NCI-H524 (cell line): ENCODE measurements around the gene DTNB.
A peak's percentile ranks its signal among the peaks of the same experiment; 100 is the strongest.
"Not testable (repeated sequence)": the region's sequence is repeated elsewhere in the genome, so short reads cannot be mapped to it uniquely, and the experiment has no call there.

ENCODE experiments used
- DNase-seq, 2 experiments: peaks; one replicate each; lab custom pipeline; 2025; lab: John Stamatoyannopoulos, UW

The DTNB gene

DNA sequence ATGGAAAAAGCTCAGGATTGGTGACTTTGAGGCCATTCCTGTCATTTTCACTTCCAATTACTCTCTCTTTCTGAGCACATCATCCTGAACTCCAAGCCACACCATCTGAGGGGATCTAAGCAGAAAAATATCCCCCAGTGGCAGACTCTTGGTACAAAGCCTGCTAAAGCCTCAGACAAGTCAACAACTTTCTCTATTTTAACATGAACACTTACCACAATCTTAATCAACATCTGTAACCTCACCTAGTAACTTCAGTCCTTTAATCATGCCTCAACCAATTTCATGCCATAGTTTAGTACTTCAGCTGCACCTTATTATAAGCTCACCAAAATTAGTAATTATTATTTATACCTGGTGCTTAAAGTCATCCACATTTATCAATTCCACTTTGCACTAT, 128.9 kb downstream of the DTNB start:
- DNase-seq = no peak

DNA sequence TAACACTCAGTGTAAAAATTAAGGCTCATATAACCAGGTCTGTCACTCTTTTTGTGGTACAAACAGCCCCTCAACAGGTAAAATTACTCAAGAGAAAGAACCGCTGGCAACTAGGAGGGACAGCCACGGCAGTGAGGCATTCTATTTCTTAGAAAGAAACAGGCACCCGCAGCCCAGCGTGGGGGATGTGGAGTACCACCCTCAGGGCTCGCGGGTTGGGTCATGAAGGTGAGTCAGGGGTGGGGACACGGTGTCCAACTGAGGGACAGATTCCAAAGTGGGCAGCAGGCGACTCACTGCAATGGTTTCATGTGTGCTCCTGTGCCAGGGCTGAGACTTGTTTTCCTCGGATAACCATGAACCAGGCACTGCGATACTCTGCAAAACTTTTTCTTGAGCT, 129.4 kb downstream of the DTNB start:
- DNase-seq = no peak

DNA sequence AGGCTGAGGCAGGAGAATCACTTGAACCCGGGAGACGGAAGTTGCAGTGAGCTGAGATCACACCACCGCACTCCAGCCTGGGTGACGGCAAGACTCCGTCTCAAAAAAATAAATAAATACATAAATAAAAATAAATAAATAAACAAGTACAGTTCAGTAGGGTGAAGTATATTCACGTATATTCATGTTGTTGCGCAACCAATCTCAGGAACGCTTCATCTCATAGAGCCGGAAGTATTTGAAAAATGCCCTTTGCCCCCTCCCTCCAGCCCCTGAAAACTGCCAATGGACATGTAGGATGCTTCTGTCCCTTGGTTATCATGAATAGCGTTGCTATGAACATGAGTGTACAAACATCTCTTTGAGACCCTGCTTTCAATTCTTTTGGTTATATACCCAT, 132.0 kb downstream of the DTNB start:
- no peak for DNase-seq

DNA sequence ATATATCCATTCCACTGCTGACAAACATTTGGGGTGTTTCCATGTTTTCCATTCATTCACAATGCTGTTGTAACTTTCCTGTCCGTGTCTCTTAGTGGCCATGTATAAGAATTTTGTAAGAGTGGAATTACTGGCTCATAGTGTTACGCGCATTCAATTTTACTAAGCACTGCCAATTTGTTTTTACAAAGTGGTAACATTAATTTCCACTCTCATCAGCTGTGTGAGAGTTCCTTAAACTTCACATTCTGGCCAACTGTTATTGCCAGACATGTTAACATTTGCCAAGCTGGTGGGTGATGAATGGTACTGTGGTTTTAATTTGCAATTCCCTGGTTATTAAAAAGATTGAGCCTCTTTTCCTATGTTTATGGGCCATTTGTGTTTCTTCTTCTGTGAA, 134.2 kb downstream of the DTNB start:
- DNase-seq = no peak

DNA sequence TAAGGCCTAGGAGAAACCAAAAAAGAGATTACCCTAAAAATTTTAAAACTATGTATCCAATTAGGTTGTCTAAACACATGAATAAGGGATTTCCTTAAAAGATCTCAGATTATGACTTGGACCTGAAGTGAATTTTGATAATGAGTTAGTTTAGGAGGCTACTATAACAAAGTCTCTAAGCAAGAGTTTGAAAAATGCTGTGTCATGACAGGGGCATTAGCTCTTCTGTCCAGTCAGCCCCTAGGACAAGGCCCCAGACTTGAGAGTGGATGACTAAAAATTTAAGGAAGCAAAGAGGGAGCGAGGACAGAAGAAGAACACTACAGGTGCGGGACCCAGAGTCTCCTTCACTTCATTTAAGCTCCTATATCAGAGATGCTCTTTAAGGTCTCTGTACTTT, 135.9 kb downstream of the DTNB start:
- DNase-seq = no peak

DNA sequence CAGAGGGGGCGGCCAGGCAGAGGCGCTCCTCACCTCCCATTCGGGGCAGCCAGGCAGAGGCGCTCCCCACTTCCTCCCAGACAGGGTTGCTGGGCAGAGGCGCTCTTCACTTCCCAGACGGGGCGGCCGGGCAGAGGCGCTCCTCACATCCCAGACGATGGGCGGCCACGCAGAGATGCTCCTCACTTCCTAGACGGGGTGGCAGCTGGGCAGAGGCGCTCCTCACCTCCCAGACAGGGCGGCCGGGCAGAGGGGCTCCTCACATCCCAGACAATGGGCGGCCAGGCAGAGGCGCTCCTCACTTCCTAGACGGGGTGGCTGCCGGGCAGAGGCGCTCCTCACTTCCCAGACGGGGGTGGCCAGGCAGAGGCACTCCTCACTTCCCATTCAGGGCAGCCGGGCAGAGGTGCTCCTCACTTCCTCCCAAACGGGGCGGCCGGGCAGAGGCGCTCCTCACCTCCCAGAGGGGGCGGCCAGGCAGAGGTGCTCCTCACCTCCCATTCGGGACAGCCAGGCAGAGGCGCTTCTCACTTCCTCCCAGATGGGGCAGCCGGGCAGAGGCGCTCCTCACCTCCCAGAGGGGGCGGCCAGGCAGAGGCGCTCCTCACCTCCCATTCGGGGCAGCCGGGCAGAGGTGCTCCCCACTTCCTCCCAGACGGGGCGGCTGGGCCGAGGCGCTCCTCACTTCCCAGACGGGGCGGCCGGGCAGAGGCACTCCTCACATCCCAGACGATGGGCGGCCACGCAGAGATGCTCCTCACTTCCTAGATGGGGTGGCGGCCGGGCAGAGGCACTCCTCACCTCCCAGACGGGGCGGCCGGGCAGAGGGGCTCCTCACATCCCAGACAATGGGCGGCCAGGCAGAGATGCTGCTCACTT, 137.7 kb downstream of the DTNB start:
- DNase-seq = not testable (repeated sequence)

DNA sequence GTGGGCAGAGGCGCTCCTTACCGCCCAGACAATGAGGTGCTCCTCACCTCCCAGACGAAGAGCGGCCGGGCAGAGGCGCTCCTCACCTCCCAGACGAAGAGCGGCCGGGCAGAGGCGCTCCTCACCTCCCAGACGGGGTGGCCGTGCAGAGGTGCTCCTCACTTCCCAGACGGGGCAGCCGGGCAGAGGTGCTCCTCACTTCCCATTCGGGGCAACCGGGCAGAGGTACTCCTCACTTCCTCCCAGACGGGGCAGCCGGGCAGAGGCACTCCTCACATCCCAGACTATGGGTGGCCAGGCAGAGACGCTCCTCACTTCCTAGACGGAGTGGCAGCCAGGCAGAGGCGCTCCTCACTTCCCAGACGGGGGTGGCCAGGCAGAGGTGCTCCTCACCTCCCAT, 138.4 kb downstream of the DTNB start:
- DNase-seq = not testable (repeated sequence)

DNA sequence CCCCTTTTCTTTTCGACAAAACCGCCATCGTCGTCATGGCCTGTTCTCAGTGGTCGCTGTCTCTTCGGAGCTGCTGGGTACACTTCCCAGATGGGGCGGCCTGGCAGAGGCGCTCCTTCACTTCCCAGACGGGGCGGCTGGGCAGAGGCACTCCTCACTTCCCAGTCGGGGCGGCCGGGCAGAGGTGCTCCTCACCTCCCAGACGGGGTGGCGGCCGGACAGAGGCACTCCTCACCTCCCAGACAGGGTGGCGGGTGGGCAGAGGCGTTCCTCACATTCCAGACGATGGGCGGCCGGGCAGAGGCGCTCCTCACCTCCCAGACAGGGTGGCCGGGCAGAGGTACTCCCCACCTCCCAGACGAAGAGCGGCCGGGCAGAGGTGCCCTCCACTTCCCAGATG, 138.9 kb downstream of the DTNB start:
- DNase-seq = no peak

DNA sequence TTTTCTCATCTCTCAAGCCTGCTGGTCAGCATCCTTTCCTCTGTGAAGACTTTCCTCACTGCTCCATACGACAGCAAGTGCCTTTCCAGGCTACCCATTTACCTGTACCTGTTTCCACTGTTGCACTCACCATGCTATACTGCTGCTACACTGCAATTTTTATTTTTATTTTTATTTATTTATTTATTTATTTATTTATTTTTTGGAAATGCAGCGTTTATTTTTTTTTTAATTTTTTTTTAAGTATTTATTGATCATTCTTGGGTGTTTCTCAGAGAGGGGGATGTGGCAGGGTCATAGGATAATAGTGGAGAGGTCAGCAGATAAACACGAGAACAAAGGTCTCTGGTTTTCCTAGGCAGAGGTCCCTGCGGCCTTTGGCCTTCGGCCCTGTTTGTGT, 139.6 kb downstream of the DTNB start:
- DNase-seq = not testable (repeated sequence)

DNA sequence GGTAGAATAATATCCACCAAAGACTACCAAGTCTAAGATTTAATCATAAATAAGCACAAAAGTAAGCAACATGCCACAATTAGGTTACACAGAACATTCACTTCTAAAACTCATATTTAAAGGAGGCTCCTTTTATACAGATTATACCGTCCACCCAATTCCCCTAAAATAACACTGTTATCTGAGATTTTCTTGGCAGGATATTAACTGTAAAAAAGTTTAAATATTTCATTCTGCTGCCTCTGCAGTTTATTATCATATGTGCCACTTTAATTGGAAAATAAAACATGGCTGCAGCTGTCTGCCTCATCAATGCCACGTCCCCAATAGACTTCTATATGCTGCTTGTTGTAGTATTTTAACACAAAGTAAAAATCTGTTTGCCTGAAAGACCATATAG, 140.9 kb downstream of the DTNB start:
- no peak for DNase-seq

DNA sequence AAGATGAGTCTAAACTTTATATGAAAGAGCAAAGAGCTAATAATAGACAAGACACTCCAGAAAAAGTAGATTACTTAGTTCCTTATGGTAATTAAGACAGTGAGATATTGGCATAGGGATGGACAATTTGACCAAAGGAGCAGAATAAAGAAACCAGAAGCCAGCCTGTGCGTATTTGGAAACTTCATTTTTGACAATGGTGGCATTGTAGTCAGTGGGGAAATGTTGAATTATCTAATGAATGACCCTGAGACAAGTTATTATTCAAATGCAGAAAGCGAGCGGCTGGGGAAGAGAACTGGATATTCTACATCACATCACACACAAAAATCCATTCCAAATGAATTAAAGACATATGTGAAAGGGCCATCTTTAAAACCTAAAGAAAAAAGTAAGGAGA, 144.3 kb downstream of the DTNB start:
- DNase-seq = no peak

DNA sequence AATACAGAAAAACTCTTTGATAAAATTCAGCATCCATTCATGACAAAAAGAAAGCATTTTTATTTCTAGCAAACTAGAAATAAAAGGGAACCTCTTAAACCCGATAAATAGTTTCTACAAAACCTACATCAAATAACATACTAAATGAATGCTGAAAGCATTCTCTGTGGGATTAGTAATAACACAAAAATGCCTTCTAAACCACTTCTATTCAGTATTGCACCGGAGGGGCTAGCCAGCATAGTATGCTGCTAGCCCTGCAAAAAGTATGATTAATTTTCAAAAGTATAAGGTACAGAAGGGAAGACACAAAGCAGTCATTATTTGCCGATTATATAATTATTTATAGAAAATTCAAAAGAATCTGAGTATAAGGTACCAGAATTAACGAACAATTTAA, 145.2 kb downstream of the DTNB start:
- no peak for DNase-seq

DNA sequence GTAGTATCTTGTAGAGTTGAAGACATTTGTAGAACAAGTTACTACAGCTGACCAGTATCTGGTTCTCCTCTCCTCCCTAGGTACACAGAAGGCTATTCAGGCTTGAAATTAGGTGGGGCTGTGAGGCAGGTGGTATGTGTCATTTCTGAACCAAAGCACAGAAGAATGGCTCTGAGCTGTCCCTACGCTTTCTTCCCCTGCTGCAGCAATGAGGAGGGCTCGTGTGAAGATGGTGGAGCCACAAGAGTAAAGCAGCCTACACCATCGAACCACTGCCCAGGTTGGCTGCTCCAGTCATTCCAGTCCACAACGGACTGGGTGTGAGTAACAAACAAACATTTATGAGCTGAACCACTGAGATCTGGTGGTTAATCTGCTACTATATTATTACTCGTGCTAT, 148.9 kb downstream of the DTNB start:
- DNase-seq = no peak

DNA sequence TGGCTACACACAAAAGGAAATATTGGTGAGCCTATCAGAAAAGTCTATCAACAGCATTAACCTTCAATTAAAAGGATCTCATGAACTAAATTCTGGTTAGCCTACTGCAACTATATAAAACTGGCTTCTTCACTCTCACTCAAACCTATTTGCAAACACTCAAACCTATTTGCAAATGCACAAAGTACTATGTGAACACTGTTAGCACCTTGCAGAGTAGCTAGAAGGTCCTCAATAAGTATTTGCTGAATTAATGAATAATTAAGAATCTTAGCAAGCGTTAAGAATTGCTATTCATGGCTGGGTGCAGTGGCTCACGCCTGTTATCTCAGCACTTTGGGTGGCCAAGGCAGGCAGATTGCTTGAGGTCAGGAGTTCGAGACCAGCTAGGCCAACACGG, 150.3 kb downstream of the DTNB start:
- DNase-seq = no peak

DNA sequence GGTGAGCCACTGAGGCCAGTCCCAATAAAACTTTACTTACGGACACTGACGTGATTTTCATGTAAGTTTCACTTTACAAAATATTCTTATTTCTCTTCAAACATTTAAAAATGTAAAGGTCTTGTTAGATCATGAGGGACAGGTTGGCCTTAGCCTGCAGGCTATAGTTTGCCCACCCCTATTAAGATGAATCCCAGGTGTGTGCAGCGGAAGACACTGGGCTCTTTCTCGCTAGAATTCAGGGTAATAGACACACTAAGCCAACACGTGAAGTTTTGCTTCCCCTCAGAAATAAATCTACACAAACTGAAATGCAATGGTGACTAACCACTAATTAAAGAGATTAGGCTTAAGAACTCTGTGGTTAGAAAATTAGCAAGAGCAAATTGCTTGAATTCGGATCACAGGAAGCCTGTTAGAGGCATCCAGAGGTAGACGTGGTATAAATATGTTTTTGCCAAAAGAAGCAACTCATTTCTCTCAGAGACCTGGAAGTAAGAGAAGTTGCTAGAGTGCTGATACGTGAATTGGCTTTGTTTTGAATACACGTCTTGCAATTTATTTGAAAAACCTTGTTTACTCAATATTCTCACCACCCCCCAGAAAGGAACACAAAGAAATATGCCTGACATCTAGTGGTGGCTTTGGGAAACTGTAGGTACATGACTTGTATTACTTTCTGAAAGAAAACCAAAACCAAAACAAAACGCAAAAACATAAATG, 151.6 kb downstream of the DTNB start:
- peak; percentile 25 to 64 for DNase-seq

DNA sequence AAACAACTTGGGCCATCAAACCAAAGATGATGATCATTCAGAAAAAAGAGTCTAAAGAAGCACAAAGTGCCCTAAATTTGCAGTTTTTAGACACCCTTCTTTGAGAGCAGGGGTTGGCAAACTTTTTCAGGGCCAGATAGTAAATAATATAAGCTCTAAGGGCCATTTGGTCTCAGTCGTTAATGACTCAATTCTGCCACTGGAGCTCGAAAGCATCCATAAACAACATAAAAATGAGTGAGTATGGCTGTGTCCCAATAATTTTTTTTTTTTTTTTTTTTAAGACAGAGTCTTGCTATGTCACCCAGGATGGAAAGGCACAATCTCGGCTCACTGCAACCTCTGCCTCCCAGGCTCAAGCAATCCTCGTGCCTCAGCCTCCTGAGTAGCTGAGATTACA, 152.3 kb downstream of the DTNB start:
- DNase-seq = no peak

DNA sequence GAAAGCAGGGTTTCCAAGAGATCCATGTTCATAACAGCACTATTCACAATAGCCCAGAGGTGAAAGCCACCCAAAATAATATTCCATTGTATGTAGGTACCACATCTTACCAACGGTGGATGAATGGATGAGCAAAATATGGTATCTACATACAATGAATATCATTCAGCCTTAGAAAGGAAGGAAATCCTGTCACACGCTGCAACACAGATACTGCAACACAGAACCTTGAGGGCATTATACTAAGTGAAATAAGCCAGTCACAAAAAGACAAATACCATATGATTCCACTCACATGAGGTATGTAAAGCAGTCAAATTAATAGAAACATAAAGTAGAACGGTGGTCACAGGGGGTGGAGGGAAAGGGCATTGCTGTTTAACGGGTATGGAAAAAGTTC, 155.7 kb downstream of the DTNB start:
- DNase-seq = no peak

DNA sequence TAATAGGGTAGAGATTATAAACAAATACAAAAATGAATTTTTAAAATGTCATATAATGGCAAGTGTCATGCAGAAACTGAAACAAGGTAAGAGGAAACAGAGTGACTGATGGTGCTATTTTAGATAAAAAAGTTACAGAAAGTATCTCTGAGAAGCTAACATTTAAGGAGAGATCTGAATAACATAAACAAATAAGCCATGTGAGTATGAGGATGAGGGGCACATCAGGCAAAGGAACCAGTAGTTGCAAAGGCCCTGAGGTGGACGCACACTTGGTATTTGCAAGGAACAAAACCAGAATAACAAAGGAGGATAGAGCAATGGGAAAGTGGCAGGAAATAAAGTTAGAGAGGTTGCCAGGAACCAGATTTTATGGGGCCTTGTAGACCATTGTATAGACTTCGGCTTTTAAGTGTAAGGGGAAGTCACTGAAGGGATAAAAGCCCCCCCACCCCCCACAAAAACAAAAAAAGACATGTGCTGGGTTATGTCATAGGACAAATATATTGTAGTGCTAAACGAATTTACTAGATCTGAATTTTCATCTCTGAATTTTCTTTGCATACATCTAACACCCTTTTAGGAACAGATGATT, 159.2 kb downstream of the DTNB start:
- DNase-seq = no peak

DNA sequence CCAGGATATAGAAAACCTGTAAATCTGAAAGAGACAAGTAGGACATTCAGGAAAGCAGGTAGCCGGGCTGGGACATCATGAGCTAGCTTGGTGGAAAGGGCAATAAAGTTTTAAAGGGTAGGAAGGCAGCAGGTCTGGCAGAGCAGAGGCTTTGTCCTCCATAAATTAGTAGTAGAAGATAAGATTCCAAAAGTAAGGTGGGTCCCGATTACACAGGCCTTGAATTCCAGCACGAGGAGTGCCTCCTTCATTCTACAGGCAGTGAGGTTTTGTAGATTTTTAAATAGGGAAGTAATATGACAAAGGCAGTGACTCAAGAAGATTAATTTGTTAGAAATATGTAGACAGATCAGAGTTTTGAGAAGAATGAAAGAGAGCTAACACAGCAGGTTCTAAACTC, 160.7 kb downstream of the DTNB start:
- no peak for DNase-seq

DNA sequence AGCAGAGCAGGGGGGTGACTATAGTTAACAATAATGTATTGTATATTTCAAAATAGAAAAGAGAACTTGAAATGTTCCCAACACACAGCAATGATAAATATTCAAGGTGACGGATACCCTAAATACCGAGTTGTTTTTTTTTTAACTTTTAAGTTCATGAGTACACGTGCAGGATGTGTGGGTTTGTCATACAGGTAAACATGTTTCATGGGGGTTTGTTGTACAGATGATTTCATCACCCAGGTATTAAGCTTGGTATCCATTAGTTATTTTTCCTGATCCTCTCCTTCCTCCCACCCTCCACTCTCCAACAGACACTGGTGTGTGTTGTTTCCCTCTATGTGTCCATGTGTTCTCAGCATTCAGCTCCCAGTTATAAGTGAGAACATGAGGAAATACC, 167.2 kb downstream of the DTNB start:
- no peak for DNase-seq

DNA sequence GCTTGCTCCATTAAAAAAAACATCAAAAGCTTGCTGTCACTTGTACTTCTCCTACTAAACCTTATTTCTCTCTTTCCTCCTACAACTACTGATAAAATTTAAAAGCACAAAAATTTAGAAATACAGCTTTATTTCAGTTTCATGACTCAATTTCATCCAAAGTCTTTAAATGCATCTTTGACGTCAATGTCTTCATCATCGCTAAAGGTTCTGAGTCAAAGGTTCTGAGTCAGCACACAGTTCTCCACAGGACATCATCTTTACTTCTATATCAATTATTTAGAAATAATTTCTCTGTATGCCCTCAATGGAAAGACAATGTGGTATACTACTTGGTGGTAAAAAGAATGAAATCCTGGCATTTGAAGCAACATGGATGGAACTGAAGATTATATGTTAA, 167.8 kb downstream of the DTNB start:
- DNase-seq = no peak

DNA sequence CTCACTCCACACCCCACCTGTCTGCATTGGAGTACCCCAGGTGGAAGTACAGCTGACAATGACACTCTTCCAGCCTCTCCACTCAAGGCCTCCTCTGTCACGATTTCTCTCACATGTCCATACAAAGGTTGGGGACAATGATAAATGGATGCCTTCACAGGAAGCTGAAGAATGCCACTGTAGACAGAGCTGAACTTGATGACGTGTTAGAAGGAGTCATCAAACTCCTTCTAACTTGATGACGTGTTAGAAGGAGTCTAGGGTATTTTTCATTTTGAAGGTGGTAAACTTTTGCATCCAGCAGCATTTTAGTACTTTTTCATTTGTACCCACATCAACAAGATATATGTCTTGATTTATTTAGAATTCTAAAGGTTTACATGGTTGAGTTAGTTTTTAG, 168.2 kb downstream of the DTNB start:
- DNase-seq = no peak

DNA sequence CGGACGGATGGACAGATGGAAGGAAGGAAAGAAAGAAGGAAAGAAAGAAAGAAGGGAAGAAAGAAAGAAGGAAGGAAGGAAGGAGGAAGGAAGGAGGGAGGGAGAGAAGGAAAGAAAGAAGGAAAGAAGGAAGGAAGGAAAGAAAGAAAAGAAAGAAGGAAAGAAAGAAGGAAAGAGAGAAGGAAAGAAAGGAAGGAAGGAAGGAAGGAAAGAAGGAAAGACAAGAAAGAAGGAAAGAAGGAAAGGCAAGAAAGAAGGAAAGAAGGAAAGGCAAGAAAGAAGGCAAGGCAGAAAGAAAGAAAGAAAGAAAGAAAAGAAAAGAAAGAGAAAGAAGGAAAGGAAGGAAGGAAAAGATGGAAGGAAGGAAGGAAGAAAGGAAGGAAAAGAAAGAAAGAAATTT, 169.1 kb downstream of the DTNB start:
- DNase-seq = no peak
